Measurements from ENCODE around the gene DHDH. TPM values are rescaled to one million over a fixed set of nuclear protein-coding genes. Genes with fewer than 3 reads are reported as not detected.

The DHDH gene
- total and polyA plus RNA-seq, 2 of the 13 experiments (the other 11 are each of a cell fraction or from before 2014, with no cell fraction given), result 0.13 to 0.91 TPM

GRCh38 chr19:48946463-48947257, 13.2 kb downstream of the DHDH start (continued):
- TF ChIP-seq ERF (CRISPR knock-in tag; IDR thresholded peaks at IDR 0.05) (no peak), ZNF318 (CRISPR knock-in tag; IDR thresholded peaks at IDR 0.05) (no peak), MAX (IDR thresholded peaks at IDR 0.05) (peak; percentile 54; the same call in 1 of the 2 replicates), ZNF766 (CRISPR knock-in tag; IDR thresholded peaks at IDR 0.05; ENCODE audit: borderline replicate concordance) (no peak), ELK4 (CRISPR knock-in tag; IDR thresholded peaks at IDR 0.05; ENCODE audit: borderline replicate concordance) (no peak), SETDB1 (CRISPR knock-in tag; IDR thresholded peaks at IDR 0.05; ENCODE audit: borderline replicate concordance) (0 out of 2 replicates have a peak, but pooled peaks have one; percentile 66), ZNF343 (CRISPR knock-in tag; IDR thresholded peaks at IDR 0.05) (no peak), FOXK2 (IDR thresholded peaks at IDR 0.05) (no peak), KLF11 (CRISPR knock-in tag; IDR thresholded peaks at IDR 0.05) (no peak), PATZ1 (CRISPR knock-in tag; IDR thresholded peaks at IDR 0.05) (peak; percentile 16; the same call in 1 of the 2 replicates), KLF12 (CRISPR knock-in tag; IDR thresholded peaks at IDR 0.05; ENCODE audit: borderline replicate concordance) (0 out of 2 replicates have a peak, but pooled peaks have one; percentile 22), TOPORS (CRISPR knock-in tag; IDR thresholded peaks at IDR 0.05) (no peak), MEIS1 (CRISPR knock-in tag; IDR thresholded peaks at IDR 0.05; ENCODE audit: borderline replicate concordance) (0 out of 2 replicates have a peak, but pooled peaks have one; percentile 42), MAZ (IDR thresholded peaks at IDR 0.05; ENCODE audit: borderline replicate concordance, low read depth, low read length) (no peak), MAZ (CRISPR knock-in tag; IDR thresholded peaks at IDR 0.05; ENCODE audit: low read depth) (no peak)
- TF ChIP-seq, protein P1, sequence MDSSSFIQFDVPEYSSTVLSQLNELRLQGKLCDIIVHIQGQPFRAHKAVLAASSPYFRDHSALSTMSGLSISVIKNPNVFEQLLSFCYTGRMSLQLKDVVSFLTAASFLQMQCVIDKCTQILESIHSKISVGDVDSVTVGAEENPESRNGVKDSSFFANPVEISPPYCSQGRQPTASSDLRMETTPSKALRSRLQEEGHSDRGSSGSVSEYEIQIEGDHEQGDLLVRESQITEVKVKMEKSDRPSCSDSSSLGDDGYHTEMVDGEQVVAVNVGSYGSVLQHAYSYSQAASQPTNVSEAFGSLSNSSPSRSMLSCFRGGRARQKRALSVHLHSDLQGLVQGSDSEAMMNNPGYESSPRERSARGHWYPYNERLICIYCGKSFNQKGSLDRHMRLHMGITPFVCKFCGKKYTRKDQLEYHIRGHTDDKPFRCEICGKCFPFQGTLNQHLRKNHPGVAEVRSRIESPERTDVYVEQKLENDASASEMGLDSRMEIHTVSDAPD (CRISPR knock-in tag; IDR thresholded peaks at IDR 0.05), result no peak
